A673 (cell line): ENCODE results near the gene INPP4A. TPM values are rescaled to one million over a fixed set of nuclear protein-coding genes. Genes with fewer than 3 reads are reported as not detected.

Source experiments
- BruUV-seq: library from RNA; stranded (reverse); fragments of 400-500 nt; replicated peaks from 2 replicates; lab custom pipeline; 2021; lab: Mats Ljungman, UMichigan
- CTCF ChIA-PET: fragments of 300-600 bp; sonication (Branson Sonifier 250); formaldehyde crosslinking; loops from one replicate; lab custom pipeline; 2022; ENCODE audit warnings: antibody characterized with exemption; lab: Charles Lee
- POLR2A ChIA-PET: fragments of 300-600 bp; sonication (Branson Sonifier 250); formaldehyde crosslinking; loops from one replicate; lab custom pipeline; 2022; ENCODE audit warnings: antibody characterized with exemption; ENCODE audit not compliant: low non-redundant PET; lab: Charles Lee
- DNase-seq: peaks from one replicate; pipeline ENCODE4 v3.0.0-alpha.2; 2015; ENCODE audit warnings: low spot score
- H3K27ac ChIP-seq: fragments of 200-600 bp; sonication (generic); 2 replicates; pipeline ENCODE4 v1.5.1; 2016; ENCODE audit warnings: mixed run types, low read depth, mild to moderate bottlenecking, mixed read lengths, antibody characterized with exemption, low read length; ENCODE audit not compliant: poor library complexity, severe bottlenecking
- H3K27me3 ChIP-seq: fragments of 200-600 bp; sonication (generic); replicated peaks from 2 replicates; pipeline ENCODE4 v1.6.1; 2017; ENCODE audit warnings: mixed run types, low read depth, mild to moderate bottlenecking, mixed read lengths, antibody characterized with exemption, low read length; ENCODE audit not compliant: insufficient read depth, poor library complexity
- H3K36me3 ChIP-seq: fragments of 200-600 bp; sonication (generic); 2 replicates; pipeline ENCODE4 v1.6.1; 2016; ENCODE audit warnings: mixed run types, mild to moderate bottlenecking, mixed read lengths, antibody characterized with exemption, low read length; ENCODE audit not compliant: insufficient read depth, poor library complexity, severe bottlenecking
- H3K4me1 ChIP-seq: fragments of 200-600 bp; sonication (generic); 2 replicates; pipeline ENCODE4 v1.6.1; 2017; ENCODE audit warnings: mixed run types, mild to moderate bottlenecking, mixed read lengths, antibody characterized with exemption, low read length; ENCODE audit not compliant: insufficient read depth, poor library complexity, severe bottlenecking
- H3K4me3 ChIP-seq: fragments of 200-600 bp; sonication (generic); 2 replicates; pipeline ENCODE4 v1.5.1; 2016; ENCODE audit warnings: low read depth, mixed run types, mild to moderate bottlenecking, mixed read lengths, low read length; ENCODE audit not compliant: poor library complexity, severe bottlenecking
- H3K9me3 ChIP-seq: fragments of 200-600 bp; sonication (generic); 2 replicates; pipeline ENCODE4 v1.6.1; 2016; ENCODE audit warnings: mixed run types, low read depth, mild to moderate bottlenecking, mixed read lengths, antibody characterized with exemption, low read length; ENCODE audit not compliant: poor library complexity, severe bottlenecking
- EZH2 ChIP-seq: fragments of 200-600 bp; sonication (generic); IDR thresholded peaks from 2 replicates; pipeline ENCODE4 v1.6.1; 2017; ENCODE audit warnings: borderline replicate concordance, low read depth, mild to moderate bottlenecking, mixed read lengths, antibody characterized with exemption, low read length; ENCODE audit not compliant: poor library complexity, severe bottlenecking
- intact Hi-C: fragments of 100-400 bp; cut with micrococcal nuclease; formaldehyde crosslinking; loops from one replicate; pipeline ENCODE4 v1.10.0; 2022; ENCODE audit not compliant: unreplicated experiment
- total RNA-seq: library from RNA; stranded (reverse); gene quantifications from 2 replicates; pipeline ENCODE4 v1.2.3, GENCODE V29; 2021
- TF ChIP-seq, protein P1 (sequence below): fragments of 300-800, 200-600 bp; sonication (generic); conservative IDR thresholded peaks from 2 replicates; pipeline ENCODE4 v1.5.1; 2017; ENCODE audit warnings: low read depth, mild to moderate bottlenecking, antibody characterized with exemption, low read length, moderate library complexity, mixed read lengths

INPP4A gene
- total RNA-seq, 1 experiment from 2014 or later, result 33.5 TPM

GRCh38 chr2:98422449-98422848 is 22.2 kb upstream of the INPP4A start:
- H3K27ac ChIP-seq, result no peak overlapping the region
- TF ChIP-seq EZH2, result no peak
- TF ChIP-seq, protein P1, sequence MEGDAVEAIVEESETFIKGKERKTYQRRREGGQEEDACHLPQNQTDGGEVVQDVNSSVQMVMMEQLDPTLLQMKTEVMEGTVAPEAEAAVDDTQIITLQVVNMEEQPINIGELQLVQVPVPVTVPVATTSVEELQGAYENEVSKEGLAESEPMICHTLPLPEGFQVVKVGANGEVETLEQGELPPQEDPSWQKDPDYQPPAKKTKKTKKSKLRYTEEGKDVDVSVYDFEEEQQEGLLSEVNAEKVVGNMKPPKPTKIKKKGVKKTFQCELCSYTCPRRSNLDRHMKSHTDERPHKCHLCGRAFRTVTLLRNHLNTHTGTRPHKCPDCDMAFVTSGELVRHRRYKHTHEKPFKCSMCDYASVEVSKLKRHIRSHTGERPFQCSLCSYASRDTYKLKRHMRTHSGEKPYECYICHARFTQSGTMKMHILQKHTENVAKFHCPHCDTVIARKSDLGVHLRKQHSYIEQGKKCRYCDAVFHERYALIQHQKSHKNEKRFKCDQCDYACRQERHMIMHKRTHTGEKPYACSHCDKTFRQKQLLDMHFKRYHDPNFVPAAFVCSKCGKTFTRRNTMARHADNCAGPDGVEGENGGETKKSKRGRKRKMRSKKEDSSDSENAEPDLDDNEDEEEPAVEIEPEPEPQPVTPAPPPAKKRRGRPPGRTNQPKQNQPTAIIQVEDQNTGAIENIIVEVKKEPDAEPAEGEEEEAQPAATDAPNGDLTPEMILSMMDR, result no peak
- intact Hi-C loops, result no loop called here
- ChIA-PET POLR2A (no interaction called here), CTCF (no interaction called here)
- no peaks in the 10 kb centered on the region for H3K36me3 ChIP-seq
- no TSS peak for BruUV-seq
- H3K4me1 ChIP-seq, result no peaks in the 10 kb centered on the region
- peaks cover 16% of the 10 kb centered on the region for H3K27me3 ChIP-seq
- no peak for DNase-seq
- no peak overlapping the region for H3K4me3 ChIP-seq
- peaks cover 9% of the 10 kb centered on the region for H3K9me3 ChIP-seq

- POLR2A ChIA-PET, result no interaction called here
- Histone ChIP-seq H3K4me3 (no peak overlapping the region), H3K9me3 (peaks cover 8% of the 10 kb centered on the region), H3K27me3 (peaks cover 27% of the 10 kb centered on the region), H3K36me3 (no peaks in the 10 kb centered on the region), H3K27ac (no peak overlapping the region), H3K4me1 (no peaks in the 10 kb centered on the region)
- intact Hi-C loops, result no loop called here
- no peak for DNase-seq
- no TSS peak for BruUV-seq
- no peak for TF ChIP-seq EZH2
- TF ChIP-seq, protein P1, result no peak
- CTCF ChIA-PET, result no interaction called here
These were observed 17.9 kb upstream of the INPP4A start for GRCh38 chr2:98426771-98427170.

- no peak for DNase-seq
- Histone ChIP-seq H3K9me3 (no peaks in the 10 kb centered on the region), H3K27me3 (peaks cover 11% of the 10 kb centered on the region), H3K27ac (no peak overlapping the region), H3K4me3 (no peak overlapping the region), H3K36me3 (no peaks in the 10 kb centered on the region), H3K4me1 (no peaks in the 10 kb centered on the region)
- ChIA-PET CTCF (no interaction called here), POLR2A (no interaction called here)
- TF ChIP-seq, protein P1, result no peak
- intact Hi-C loops, result no loop called here
- no TSS peak for BruUV-seq
These were observed 12.5 kb upstream of the INPP4A start for GRCh38 chr2:98432145-98432544.
